OCI-LY1 (cell line): ENCODE data around the gene PEX5L.
A peak's percentile ranks its signal among the peaks of the same experiment; 100 is the strongest.
"Not testable (repeated sequence)": the region's sequence is repeated elsewhere in the genome, so short reads cannot be mapped to it uniquely, and the experiment has no call there.

ENCODE experiments used
- H2AFZ ChIP-seq: fragments of 200-600 bp; sonication (generic), shearing (Covaris generic); 2 replicates; pipeline ENCODE4 v1.6.0; 2014; ENCODE audit warnings: antibody characterized with exemption, mild to moderate bottlenecking, low read length
- H3F3A ChIP-seq: fragments of 200-600 bp; sonication (generic), shearing (Covaris generic); 2 replicates; pipeline ENCODE4 v1.6.0; 2014; ENCODE audit warnings: mild to moderate bottlenecking, antibody characterized with exemption, low read length, moderate library complexity; ENCODE audit not compliant: insufficient read depth
- H3K27ac ChIP-seq: fragments of 200-600 bp; sonication (generic); 2 replicates; pipeline ENCODE4 v1.5.1; 2014; ENCODE audit warnings: low read length, mixed run types, mild to moderate bottlenecking, low read depth; ENCODE audit not compliant: poor library complexity, severe bottlenecking
- H3K27me3 ChIP-seq: fragments of 200-600 bp; sonication (generic); 2 replicates; pipeline ENCODE4 v1.6.0; 2014; ENCODE audit warnings: antibody characterized with exemption, mild to moderate bottlenecking, low read length, moderate library complexity; ENCODE audit not compliant: insufficient read depth
- H3K36me3 ChIP-seq: fragments of 200-600 bp; sonication (generic); 2 replicates; pipeline ENCODE4 v1.6.1; 2014; ENCODE audit warnings: mild to moderate bottlenecking, antibody characterized with exemption, low read length, moderate library complexity, mixed read lengths; ENCODE audit not compliant: insufficient read depth
- H3K4me1 ChIP-seq: fragments of 200-600 bp; sonication (generic); 2 replicates; pipeline ENCODE4 v1.5.1; 2014; ENCODE audit warnings: mild to moderate bottlenecking, low read length, moderate library complexity; ENCODE audit not compliant: insufficient read depth, severe bottlenecking
- H3K4me2 ChIP-seq: fragments of 200-600 bp; sonication (generic), shearing (Covaris generic); 2 replicates; pipeline ENCODE4 v1.6.1; 2014; ENCODE audit warnings: low read length
- H3K4me3 ChIP-seq: fragments of 200-600 bp; sonication (generic); 2 replicates; pipeline ENCODE4 v1.5.1; 2014; ENCODE audit warnings: low read length, low read depth, mild to moderate bottlenecking, mixed read lengths; ENCODE audit not compliant: poor library complexity, severe bottlenecking
- H3K79me2 ChIP-seq: fragments of 200-600 bp; shearing (Covaris generic); 2 replicates; pipeline ENCODE4 v1.6.1; 2016; ENCODE audit warnings: mixed run types, low read length, mixed read lengths; ENCODE audit not compliant: insufficient read depth
- H3K9ac ChIP-seq: fragments of 200-600 bp; sonication (generic), shearing (Covaris generic); 2 replicates; pipeline ENCODE4 v1.6.1; 2014; ENCODE audit warnings: mild to moderate bottlenecking, low read length, mixed read lengths
- H3K9me2 ChIP-seq: fragments of 200-600 bp; sonication (generic), shearing (Covaris generic); 2 replicates; pipeline ENCODE4 v1.6.1; 2014; ENCODE audit warnings: low read depth, mild to moderate bottlenecking, low read length, mixed read lengths
- H3K9me3 ChIP-seq: fragments of 200-600 bp; shearing (Covaris generic); 2 replicates; pipeline ENCODE4 v1.6.1; 2014; ENCODE audit warnings: low read length, mixed read lengths
- H4K20me1 ChIP-seq: fragments of 200-600 bp; sonication (generic), shearing (Covaris generic); 2 replicates; pipeline ENCODE4 v1.6.0; 2016; ENCODE audit warnings: mild to moderate bottlenecking, low read length; ENCODE audit not compliant: insufficient read depth
- EZH2 ChIP-seq: fragments of 200-600 bp; sonication (generic), shearing (Covaris generic); IDR thresholded peaks from 2 replicates; pipeline ENCODE4 v1.8.0; 2017; ENCODE audit warnings: borderline replicate concordance, mixed run types, mild to moderate bottlenecking, antibody characterized with exemption, low read length, moderate library complexity, mixed read lengths
- TF ChIP-seq, protein P1 (sequence below): fragments of 200-600 bp; sonication (generic), shearing (Covaris generic); IDR thresholded peaks from 2 replicates; pipeline ENCODE4 v1.5.1; 2017; ENCODE audit warnings: mild to moderate bottlenecking, antibody characterized with exemption, low read length, moderate library complexity, mixed read lengths

The PEX5L gene

GRCh38 chr3:180018543-180018942, 18.2 kb downstream of the PEX5L start:
- H3K4me1 ChIP-seq = peaks cover 16% of the 10 kb centered on the region

DNA sequence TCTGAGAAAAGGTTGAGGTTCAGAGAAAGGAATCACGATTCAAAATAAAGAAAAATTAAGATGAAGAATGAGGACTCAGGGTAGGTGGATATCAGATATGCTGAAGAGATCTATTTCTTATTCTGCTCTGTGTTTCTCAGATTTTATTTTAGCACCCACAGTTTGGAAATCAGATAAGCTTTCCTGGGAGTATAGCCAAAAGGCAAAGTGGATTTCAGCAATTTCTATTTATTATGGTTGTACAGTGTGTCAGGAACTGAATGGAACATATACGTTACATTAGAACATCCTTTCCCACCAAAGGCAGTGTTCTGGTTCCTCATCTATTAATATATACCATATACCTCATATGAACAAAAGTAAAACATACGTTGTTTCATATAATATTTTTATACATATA, 18.9 kb downstream of the PEX5L start:
- Histone ChIP-seq H3K9me3 (no peaks in the 10 kb centered on the region), H2AFZ (peak overlapping the region; percentile 60; the same call in 1 of the 2 replicates), H4K20me1 (no peaks in the 10 kb centered on the region), H3K36me3 (no peaks in the 10 kb centered on the region), H3K4me3 (no peak overlapping the region), H3K4me2 (no peak overlapping the region), H3K9ac (no peak overlapping the region), H3F3A (no peaks in the 10 kb centered on the region), H3K9me2 (no peaks in the 10 kb centered on the region), H3K27ac (peak overlapping the region; percentile 34), H3K79me2 (no peaks in the 10 kb centered on the region), H3K27me3 (no peaks in the 10 kb centered on the region), H3K4me1 (peaks cover 16% of the 10 kb centered on the region)
- TF ChIP-seq EZH2 = no peak
- TF ChIP-seq, protein P1, sequence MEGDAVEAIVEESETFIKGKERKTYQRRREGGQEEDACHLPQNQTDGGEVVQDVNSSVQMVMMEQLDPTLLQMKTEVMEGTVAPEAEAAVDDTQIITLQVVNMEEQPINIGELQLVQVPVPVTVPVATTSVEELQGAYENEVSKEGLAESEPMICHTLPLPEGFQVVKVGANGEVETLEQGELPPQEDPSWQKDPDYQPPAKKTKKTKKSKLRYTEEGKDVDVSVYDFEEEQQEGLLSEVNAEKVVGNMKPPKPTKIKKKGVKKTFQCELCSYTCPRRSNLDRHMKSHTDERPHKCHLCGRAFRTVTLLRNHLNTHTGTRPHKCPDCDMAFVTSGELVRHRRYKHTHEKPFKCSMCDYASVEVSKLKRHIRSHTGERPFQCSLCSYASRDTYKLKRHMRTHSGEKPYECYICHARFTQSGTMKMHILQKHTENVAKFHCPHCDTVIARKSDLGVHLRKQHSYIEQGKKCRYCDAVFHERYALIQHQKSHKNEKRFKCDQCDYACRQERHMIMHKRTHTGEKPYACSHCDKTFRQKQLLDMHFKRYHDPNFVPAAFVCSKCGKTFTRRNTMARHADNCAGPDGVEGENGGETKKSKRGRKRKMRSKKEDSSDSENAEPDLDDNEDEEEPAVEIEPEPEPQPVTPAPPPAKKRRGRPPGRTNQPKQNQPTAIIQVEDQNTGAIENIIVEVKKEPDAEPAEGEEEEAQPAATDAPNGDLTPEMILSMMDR = no peak

More at GRCh38 chr3:180018543-180018942, 18.2 kb downstream of the PEX5L start:
- no peaks in the 10 kb centered on the region for H3K36me3 ChIP-seq
- H3K27me3 ChIP-seq = no peaks in the 10 kb centered on the region
- no peaks in the 10 kb centered on the region for H3F3A ChIP-seq
- H4K20me1 ChIP-seq = no peaks in the 10 kb centered on the region
- H3K9me2 ChIP-seq = no peaks in the 10 kb centered on the region
- H3K27ac ChIP-seq = peak overlapping the region; percentile 34
- peak overlapping the region; percentile 11; the same call in 1 of the 2 replicates for H3K9ac ChIP-seq
- no peak overlapping the region for H3K4me3 ChIP-seq
- H2AFZ ChIP-seq = peak overlapping the region; percentile 60
- peak overlapping the region; percentile 41 for H3K4me2 ChIP-seq
- no peak for TF ChIP-seq EZH2
- TF ChIP-seq, protein P1 = peak; percentile 64
- H3K79me2 ChIP-seq = no peaks in the 10 kb centered on the region
- no peaks in the 10 kb centered on the region for H3K9me3 ChIP-seq

- Histone ChIP-seq H2AFZ (peak overlapping the region; percentile 45; the same call in 1 of the 2 replicates), H3K36me3 (no peaks in the 10 kb centered on the region; the same call in 1 of the 2 replicates), H3K4me3 (no peak overlapping the region), H3K9me3 (peaks cover 18% of the 10 kb centered on the region), H4K20me1 (no peaks in the 10 kb centered on the region), H3K27ac (no peak overlapping the region), H3K4me2 (no peak overlapping the region), H3K4me1 (peaks cover 17% of the 10 kb centered on the region), H3F3A (no peaks in the 10 kb centered on the region), H3K9me2 (no peaks in the 10 kb centered on the region), H3K27me3 (no peaks in the 10 kb centered on the region), H3K9ac (no peak overlapping the region), H3K79me2 (no peaks in the 10 kb centered on the region)
- TF ChIP-seq, protein P1 = no peak
- TF ChIP-seq EZH2 = no peak
Measured at GRCh38 chr3:180011927-180012326, 24.8 kb downstream of the PEX5L start.

DNA sequence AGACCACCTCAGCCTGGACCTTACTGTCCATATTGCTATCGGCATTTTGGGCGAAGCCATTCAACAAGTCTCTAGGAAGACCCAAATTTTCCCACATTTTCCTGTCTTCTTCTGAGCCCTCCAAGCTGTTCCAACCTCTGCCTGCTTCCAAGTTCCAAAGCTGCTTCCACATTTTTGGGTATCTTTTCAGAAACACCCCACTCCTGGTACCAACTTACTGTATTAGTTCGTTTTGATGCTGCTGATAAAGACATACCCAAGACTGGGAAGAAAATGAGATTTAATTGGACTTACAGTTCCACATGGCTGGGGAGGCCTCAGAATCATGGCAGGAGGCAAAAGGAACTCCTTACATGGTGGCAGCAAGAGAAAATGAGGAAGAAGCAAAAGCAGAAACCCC, 28.4 kb downstream of the PEX5L start:
- H3K4me1 ChIP-seq = peaks cover 21% of the 10 kb centered on the region
- not testable (repeated sequence) for H3K36me3 ChIP-seq, H3K79me2 ChIP-seq, H3K4me3 ChIP-seq, H4K20me1 ChIP-seq, H3K4me2 ChIP-seq, H3F3A ChIP-seq, H3K9me2 ChIP-seq, H3K9ac ChIP-seq, H2AFZ ChIP-seq, H3K27ac ChIP-seq, H3K27me3 ChIP-seq
- peaks cover 18% of the 10 kb centered on the region for H3K9me3 ChIP-seq
